IMR-90 (cell line): ENCODE measurements around the gene VAV3. TPM values are rescaled to one million over a fixed set of nuclear protein-coding genes. Genes with fewer than 3 reads are reported as not detected.

Source experiments
- ATAC-seq: fragments of 200-7000 bp; cut with Tn5 transposase; 2 replicates; pipeline ENCODE4 v1.9.1; 2020; ENCODE audit warnings: low read depth, mild to moderate bottlenecking, moderate library complexity
- BruUV-seq: library from RNA; stranded (reverse); fragments of 400-500 nt; replicated peaks from 2 replicates; lab custom pipeline; 2021; lab: Mats Ljungman, UMichigan
- CTCF ChIA-PET: fragments of 300-600 bp; formaldehyde crosslinking; extraction: SDS; loops from one replicate; lab custom pipeline; 2021; ENCODE audit warnings: antibody characterized with exemption; lab: Yijun Ruan, JAX
- POLR2A ChIA-PET: fragments of 300-600 bp; sonication (Branson Sonifier 250); formaldehyde crosslinking; loops from one replicate; lab custom pipeline; 2022; ENCODE audit warnings: antibody characterized with exemption; ENCODE audit not compliant: unreplicated experiment; lab: Charles Lee
- DNase-seq: peaks from one replicate; pipeline ENCODE4 v3.0.0; 2013
- H2AFZ ChIP-seq: replicated peaks from 2 replicates; pipeline ENCODE3; 2013; ENCODE audit warnings: low read length, mild to moderate bottlenecking; ENCODE audit not compliant: poor library complexity
- H2AK5ac ChIP-seq: 2 replicates; pipeline ENCODE4 v1.6.1; 2013; ENCODE audit warnings: low read depth, low read length, inconsistent platforms
- H2AK9ac ChIP-seq: replicated peaks from 2 replicates; pipeline ENCODE3; 2013; ENCODE audit warnings: mild to moderate bottlenecking, low read depth, low read length, moderate library complexity; ENCODE audit not compliant: poor library complexity
- H2BK120ac ChIP-seq: 2 replicates; pipeline ENCODE4 v1.6.1; 2013; ENCODE audit warnings: low read depth, low read length, inconsistent platforms
- H2BK15ac ChIP-seq: 3 replicates; pipeline ENCODE4 v1.6.1; 2013; ENCODE audit warnings: low read depth, low read length, inconsistent platforms
- H2BK20ac ChIP-seq: 2 replicates; pipeline ENCODE4 v1.6.1; 2013; ENCODE audit warnings: low read depth, mild to moderate bottlenecking, inconsistent platforms, low read length, moderate library complexity
- H2BK5ac ChIP-seq: 2 replicates; pipeline ENCODE4 v1.6.1; 2013; ENCODE audit warnings: mild to moderate bottlenecking, low read depth, low read length, inconsistent platforms; ENCODE audit not compliant: poor library complexity, severe bottlenecking
- H3K14ac ChIP-seq: replicated peaks from 2 replicates; pipeline ENCODE4 v1.6.1; 2013; ENCODE audit warnings: low read depth, low read length, inconsistent platforms
- H3K18ac ChIP-seq: 2 replicates; pipeline ENCODE4 v1.6.1; 2013; ENCODE audit warnings: low read depth, low read length, control low read depth
- H3K23ac ChIP-seq: 2 replicates; pipeline ENCODE4 v1.6.1; 2013; ENCODE audit warnings: low read depth, low read length, inconsistent platforms
- H3K27ac ChIP-seq: 2 replicates; pipeline ENCODE4 v1.5.1; 2013; ENCODE audit warnings: mild to moderate bottlenecking, control low read depth, low read length; ENCODE audit not compliant: insufficient read depth
- H3K27me3 ChIP-seq: 2 replicates; pipeline ENCODE4 v1.6.1; 2013; ENCODE audit warnings: low read length; ENCODE audit not compliant: control insufficient read depth, insufficient read depth
- H3K36me3 ChIP-seq: 2 replicates; pipeline ENCODE4 v1.6.1; 2013; ENCODE audit warnings: low read length, mixed read lengths; ENCODE audit not compliant: control insufficient read depth, insufficient read depth
- H3K4ac ChIP-seq: 2 replicates; pipeline ENCODE4 v1.6.1; 2013; ENCODE audit warnings: low read depth, low read length, inconsistent platforms
- H3K4me1 ChIP-seq: 2 replicates; pipeline ENCODE4 v1.6.1; 2013; ENCODE audit warnings: low read length, mixed read lengths; ENCODE audit not compliant: control insufficient read depth, insufficient read depth
- H3K4me2 ChIP-seq: 2 replicates; pipeline ENCODE4 v1.6.1; 2013; ENCODE audit warnings: low read depth, mild to moderate bottlenecking, control low read depth, low read length, moderate library complexity
- H3K4me3 ChIP-seq: 2 replicates; pipeline ENCODE4 v1.5.1; 2013; ENCODE audit warnings: low read depth, mild to moderate bottlenecking, control low read depth, low read length, moderate library complexity; ENCODE audit not compliant: insufficient read depth
- H3K56ac ChIP-seq: 2 replicates; pipeline ENCODE4 v1.6.1; 2013; ENCODE audit warnings: low read length, inconsistent platforms; ENCODE audit not compliant: insufficient read depth; ENCODE audit errors: extremely low read depth
- H3K79me1 ChIP-seq, 2 experiments: 2 replicates each; pipeline ENCODE4 v1.6.1; 2013; ENCODE audit warnings: low read length in 2 of 2, inconsistent platforms in 1 of 2, low read depth in 1 of 2
- H3K9ac ChIP-seq: 2 replicates; pipeline ENCODE4 v1.6.1; 2013; ENCODE audit warnings: low read depth, low read length, control low read depth
- H3K9me1 ChIP-seq: 2 replicates; pipeline ENCODE4 v1.6.1; 2013; ENCODE audit warnings: low read length, inconsistent platforms; ENCODE audit not compliant: insufficient read depth
- H3K9me3 ChIP-seq: 2 replicates; pipeline ENCODE4 v1.6.1; 2013; ENCODE audit warnings: low read length; ENCODE audit not compliant: control insufficient read depth, insufficient read depth
- H4K20me1 ChIP-seq: 2 replicates; pipeline ENCODE4 v1.6.1; 2013; ENCODE audit warnings: low read length, inconsistent platforms; ENCODE audit not compliant: insufficient read depth
- H4K5ac ChIP-seq: 2 replicates; pipeline ENCODE4 v1.6.1; 2013; ENCODE audit warnings: mild to moderate bottlenecking, low read depth, low read length, control low read depth
- H4K8ac ChIP-seq, 2 experiments: 2 replicates each; pipeline ENCODE4 v1.6.1; 2013; ENCODE audit warnings: low read depth in 2 of 2, low read length in 2 of 2, control low read depth in 1 of 2, inconsistent platforms in 1 of 2
- H4K91ac ChIP-seq: 2 replicates; pipeline ENCODE4 v1.6.1; 2013; ENCODE audit warnings: low read depth, low read length, inconsistent platforms; ENCODE audit not compliant: insufficient read depth
- CHD1 ChIP-seq: IDR thresholded peaks from 2 replicates; pipeline ENCODE4 v1.6.1; 2012; ENCODE audit warnings: low read depth, low read length, improper control_type of control experiment
- dilution Hi-C: fragments of 300-500 bp; cut with HindIII; formaldehyde crosslinking; loops from one replicate; pipeline ENCODE4 v1.14.3; 2018; ENCODE audit warnings: low sequenced_read_pairs; ENCODE audit not compliant: unreplicated experiment
- in situ Hi-C: fragments of 300-500 bp; cut with MboI; formaldehyde crosslinking; loops from 3 replicates; pipeline ENCODE4 v1.14.3; 2019; ENCODE audit warnings: low sequenced_read_pairs, inconsistent platforms, mixed read lengths
- intact Hi-C: fragments of 100-400 bp; cut with micrococcal nuclease; formaldehyde crosslinking; loops from 2 replicates; pipeline ENCODE4 v1.10.0; 2022
- polyA plus RNA-seq, 3 experiments: library from polyadenylated mRNA; depleted of rRNA; stranded (reverse); fragments of >200 nt; gene quantifications; 2 replicates each; pipeline ENCODE4 v1.2.3, GENCODE V29; 2012; ENCODE audit warnings: low replicate concordance in 1 of 3
- total RNA-seq: library from RNA; depleted of rRNA; stranded (reverse); fragments of >200 nt; gene quantifications from 2 replicates; pipeline ENCODE4 v1.2.3, GENCODE V29; 2012

VAV3 gene
- total and polyA plus RNA-seq, 2 of the 4 experiments (the other 2 are of a cell fraction): 0.12 to 0.18 TPM

- intact Hi-C loops: no loop called here
- Histone ChIP-seq H3K36me3 (no peaks in the 10 kb centered on the region), H3K9me1 (no peaks in the 10 kb centered on the region), H3K56ac (no peak overlapping the region), H3K4me2 (no peak overlapping the region), H2BK120ac (no peak overlapping the region), H3K18ac (no peak overlapping the region), H4K20me1 (no peaks in the 10 kb centered on the region), H3K27me3 (no peaks in the 10 kb centered on the region), H2BK5ac (no peak overlapping the region), H4K8ac (no peak overlapping the region), H3K79me1 (no peaks in the 10 kb centered on the region), H3K9ac (no peak overlapping the region), H2BK20ac (no peak overlapping the region), H3K27ac (no peak overlapping the region), H2AFZ (no peak overlapping the region), H3K4ac (no peak overlapping the region), H3K14ac (no peak overlapping the region), H3K4me1 (no peaks in the 10 kb centered on the region), H2AK5ac (no peak overlapping the region), H4K91ac (no peak overlapping the region), H3K4me3 (no peak overlapping the region), H4K5ac (no peak overlapping the region), H3K9me3 (no peaks in the 10 kb centered on the region), H2AK9ac (no peak overlapping the region), H3K23ac (no peak overlapping the region), H2BK15ac (no peak overlapping the region)
- in situ Hi-C loops: no loop called here
- dilution Hi-C loops: no loop called here
- POLR2A ChIA-PET: no interaction called here
- DNase-seq (no peak), ATAC-seq (no peak)
- TF ChIP-seq CHD1: no peak
- no TSS peak for BruUV-seq
- CTCF ChIA-PET: no interaction called here
Measured at GRCh38 chr1:107946794-107947193, 18.2 kb downstream of the VAV3 start.
